DOHH2 (cell line): ENCODE measurements around the gene RAB37.

ENCODE experiments used
- H3F3A ChIP-seq: fragments of 200-600 bp; sonication (generic), shearing (Covaris generic); 2 replicates; pipeline ENCODE4 v1.6.0; 2016; ENCODE audit warnings: antibody characterized with exemption, mild to moderate bottlenecking; ENCODE audit not compliant: control insufficient read depth, insufficient read depth
- H3K27ac ChIP-seq: fragments of 200-600 bp; sonication (generic); 2 replicates; pipeline ENCODE4 v1.5.1; 2014; ENCODE audit warnings: low read depth, mild to moderate bottlenecking, low read length, moderate library complexity
- H3K27me3 ChIP-seq: fragments of 200-600 bp; sonication (generic); 2 replicates; pipeline ENCODE4 v1.6.1; 2014; ENCODE audit warnings: mild to moderate bottlenecking, low read length, mixed read lengths; ENCODE audit not compliant: control insufficient read depth
- H3K36me3 ChIP-seq: fragments of 200-600 bp; sonication (generic); 2 replicates; pipeline ENCODE4 v1.6.1; 2014; ENCODE audit warnings: mild to moderate bottlenecking, low read length, moderate library complexity, mixed read lengths; ENCODE audit not compliant: control insufficient read depth
- H3K4me1 ChIP-seq: fragments of 200-600 bp; sonication (generic); 2 replicates; pipeline ENCODE4 v1.6.1; 2014; ENCODE audit warnings: mild to moderate bottlenecking, low read length, mixed read lengths; ENCODE audit not compliant: control insufficient read depth
- H3K4me2 ChIP-seq: fragments of 200-600 bp; sonication (generic); 2 replicates; pipeline ENCODE4 v1.6.0; 2014; ENCODE audit warnings: mild to moderate bottlenecking, low read length, moderate library complexity
- H3K4me3 ChIP-seq: fragments of 200-600 bp; sonication (generic); 2 replicates; pipeline ENCODE4 v1.5.1; 2014; ENCODE audit warnings: mild to moderate bottlenecking, low read length, mixed read lengths
- H3K79me2 ChIP-seq: fragments of 200-600 bp; sonication (generic); 2 replicates; pipeline ENCODE4 v1.6.1; 2014; ENCODE audit warnings: mild to moderate bottlenecking, low read length, mixed read lengths; ENCODE audit not compliant: control insufficient read depth
- H3K9me2 ChIP-seq: fragments of 200-600 bp; sonication (generic); replicated peaks from 2 replicates; pipeline ENCODE4 v1.6.1; 2014; ENCODE audit warnings: mild to moderate bottlenecking, low read length, mixed read lengths; ENCODE audit not compliant: control insufficient read depth
- H3K9me3 ChIP-seq: fragments of 200-600 bp; sonication (generic); 2 replicates; pipeline ENCODE4 v1.6.1; 2014; ENCODE audit warnings: antibody characterized with exemption, low read length, mixed read lengths; ENCODE audit not compliant: control insufficient read depth, insufficient read depth
- H4K20me1 ChIP-seq: fragments of 200-600 bp; sonication (generic); 2 replicates; pipeline ENCODE4 v1.6.0; 2014; ENCODE audit warnings: low read depth, mild to moderate bottlenecking, antibody characterized with exemption, low read length, moderate library complexity; ENCODE audit not compliant: control insufficient read depth, insufficient read depth
- EZH2phosphoT487 ChIP-seq: fragments of 200-600 bp; sonication (generic); IDR thresholded peaks from 2 replicates; pipeline ENCODE4 v1.6.1; 2017; ENCODE audit warnings: borderline replicate concordance, mild to moderate bottlenecking, antibody characterized with exemption, low read length, moderate library complexity, mixed read lengths
- TF ChIP-seq, protein P1 (sequence below): fragments of 200-600 bp; sonication (generic); IDR thresholded peaks from one replicate; pipeline ENCODE4 v1.5.1; 2014; ENCODE audit warnings: antibody characterized with exemption, mild to moderate bottlenecking, low read depth, low read length; ENCODE audit not compliant: poor library complexity, severe bottlenecking

The RAB37 gene

GRCh38 chr17:74768763-74769114, 31.7 kb downstream of the RAB37 start:
- no peaks in the 10 kb centered on the region for H3F3A ChIP-seq
- no peaks in the 10 kb centered on the region for H4K20me1 ChIP-seq
- no peaks in the 10 kb centered on the region for H3K9me3 ChIP-seq
- no peaks in the 10 kb centered on the region for H3K27me3 ChIP-seq
- no peaks in the 10 kb centered on the region for H3K9me2 ChIP-seq
- H3K4me1 ChIP-seq = no peaks in the 10 kb centered on the region
- TF ChIP-seq, protein P1, sequence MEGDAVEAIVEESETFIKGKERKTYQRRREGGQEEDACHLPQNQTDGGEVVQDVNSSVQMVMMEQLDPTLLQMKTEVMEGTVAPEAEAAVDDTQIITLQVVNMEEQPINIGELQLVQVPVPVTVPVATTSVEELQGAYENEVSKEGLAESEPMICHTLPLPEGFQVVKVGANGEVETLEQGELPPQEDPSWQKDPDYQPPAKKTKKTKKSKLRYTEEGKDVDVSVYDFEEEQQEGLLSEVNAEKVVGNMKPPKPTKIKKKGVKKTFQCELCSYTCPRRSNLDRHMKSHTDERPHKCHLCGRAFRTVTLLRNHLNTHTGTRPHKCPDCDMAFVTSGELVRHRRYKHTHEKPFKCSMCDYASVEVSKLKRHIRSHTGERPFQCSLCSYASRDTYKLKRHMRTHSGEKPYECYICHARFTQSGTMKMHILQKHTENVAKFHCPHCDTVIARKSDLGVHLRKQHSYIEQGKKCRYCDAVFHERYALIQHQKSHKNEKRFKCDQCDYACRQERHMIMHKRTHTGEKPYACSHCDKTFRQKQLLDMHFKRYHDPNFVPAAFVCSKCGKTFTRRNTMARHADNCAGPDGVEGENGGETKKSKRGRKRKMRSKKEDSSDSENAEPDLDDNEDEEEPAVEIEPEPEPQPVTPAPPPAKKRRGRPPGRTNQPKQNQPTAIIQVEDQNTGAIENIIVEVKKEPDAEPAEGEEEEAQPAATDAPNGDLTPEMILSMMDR = no peak
- no peak for TF ChIP-seq EZH2phosphoT487
- H3K4me3 ChIP-seq = no peak overlapping the region
- 0 out of 2 replicates have a peak, but pooled peaks cover 2% of the 10 kb centered on the region for H3K79me2 ChIP-seq
- peaks cover 51% of the 10 kb centered on the region for H3K36me3 ChIP-seq
- H3K27ac ChIP-seq = no peak overlapping the region
- H3K4me2 ChIP-seq = no peak overlapping the region

- Histone ChIP-seq H3K4me2 (no peak overlapping the region), H3K27me3 (no peaks in the 10 kb centered on the region), H3K27ac (no peak overlapping the region), H3K9me3 (no peaks in the 10 kb centered on the region), H3K9me2 (no peaks in the 10 kb centered on the region), H4K20me1 (no peaks in the 10 kb centered on the region), H3K36me3 (peaks cover 55% of the 10 kb centered on the region), H3F3A (no peaks in the 10 kb centered on the region), H3K4me3 (no peak overlapping the region), H3K4me1 (no peaks in the 10 kb centered on the region), H3K79me2 (peaks cover 7% of the 10 kb centered on the region)
- TF ChIP-seq, protein P1 = no peak
- TF ChIP-seq EZH2phosphoT487 = no peak
These were observed 32.3 kb downstream of the RAB37 start for GRCh38 chr17:74769266-74769855.

- H3K9me2 ChIP-seq = no peaks in the 10 kb centered on the region
- TF ChIP-seq, protein P1 = no peak
- TF ChIP-seq EZH2phosphoT487 = no peak
- no peaks in the 10 kb centered on the region for H4K20me1 ChIP-seq
- H3K79me2 ChIP-seq = peaks cover 9% of the 10 kb centered on the region
- no peak overlapping the region for H3K4me3 ChIP-seq
- H3K27me3 ChIP-seq = no peaks in the 10 kb centered on the region
- no peak overlapping the region for H3K27ac ChIP-seq
- no peaks in the 10 kb centered on the region for H3K9me3 ChIP-seq
- H3K4me2 ChIP-seq = no peak overlapping the region
- H3K36me3 ChIP-seq = peaks cover 55% of the 10 kb centered on the region
- H3K4me1 ChIP-seq = peaks cover under 1% of the 10 kb centered on the region
- no peaks in the 10 kb centered on the region for H3F3A ChIP-seq
These were observed 32.9 kb downstream of the RAB37 start for GRCh38 chr17:74769856-74770497.
